HG03520 (cell line): ENCODE results near the gene SORCS2.

Experiments
- ATAC-seq: cut with Tn5 transposase; IDR thresholded peaks from one replicate; pipeline ENCODE4 v1.9.1; 2021; ENCODE audit warnings: mild to moderate bottlenecking, moderate library complexity; ENCODE audit not compliant: unreplicated experiment

SORCS2 gene

GRCh38 chr4:7516096-7516772, 323.9 kb downstream of the SORCS2 start:
- no peak for ATAC-seq

- no peak for ATAC-seq
Observed at GRCh38 chr4:7516773-7517144, 324.4 kb downstream of the SORCS2 start.

GRCh38 chr4:7518871-7519637, 326.7 kb downstream of the SORCS2 start:
- ATAC-seq = no peak

GRCh38 chr4:7519638-7520376, 327.5 kb downstream of the SORCS2 start:
- no peak for ATAC-seq

GRCh38 chr4:7521666-7522065, 329.3 kb downstream of the SORCS2 start:
- ATAC-seq = no peak

- no peak for ATAC-seq
Observed at GRCh38 chr4:7522452-7523220, 330.3 kb downstream of the SORCS2 start.

- no peak for ATAC-seq
Observed at GRCh38 chr4:7523526-7523925, 331.2 kb downstream of the SORCS2 start.

- ATAC-seq = no peak
Observed at GRCh38 chr4:7524064-7524682, 331.8 kb downstream of the SORCS2 start.

GRCh38 chr4:7524843-7525242, 332.5 kb downstream of the SORCS2 start:
- no peak for ATAC-seq

GRCh38 chr4:7526491-7526890, 334.2 kb downstream of the SORCS2 start:
- no peak for ATAC-seq

GRCh38 chr4:7526929-7527535, 334.7 kb downstream of the SORCS2 start:
- ATAC-seq = no peak

GRCh38 chr4:7529368-7530080, 337.2 kb downstream of the SORCS2 start:
- ATAC-seq = no peak

GRCh38 chr4:7530082-7530481, 337.7 kb downstream of the SORCS2 start:
- no peak for ATAC-seq

GRCh38 chr4:7530932-7531639, 338.7 kb downstream of the SORCS2 start:
- no peak for ATAC-seq

GRCh38 chr4:7531640-7531994, 339.3 kb downstream of the SORCS2 start:
- ATAC-seq = no peak

- ATAC-seq = no peak
Observed at GRCh38 chr4:7532043-7532442, 339.7 kb downstream of the SORCS2 start.

GRCh38 chr4:7533267-7533666, 340.9 kb downstream of the SORCS2 start:
- ATAC-seq = no peak

- no peak for ATAC-seq
Observed at GRCh38 chr4:7535094-7535493, 342.8 kb downstream of the SORCS2 start.

GRCh38 chr4:7535619-7536018, 343.3 kb downstream of the SORCS2 start:
- no peak for ATAC-seq
